Neural progenitor cell (in vitro differentiated cells): ENCODE measurements around the gene OPN5. TPM values are rescaled to one million over a fixed set of nuclear protein-coding genes. Genes with fewer than 3 reads are reported as not detected.

ENCODE experiments used
- DNase-seq: peaks from one replicate; pipeline ENCODE4 v3.0.0-alpha.2; 2016; ENCODE audit warnings: low spot score
- H2AFZ ChIP-seq: fragments of 200-600 bp; sonication (generic); replicated peaks from 2 replicates; pipeline ENCODE4 v1.6.1; 2016; ENCODE audit warnings: antibody characterized with exemption
- H3F3A ChIP-seq: fragments of 200-600 bp; sonication (generic); 2 replicates; pipeline ENCODE4 v1.6.1; 2016; ENCODE audit warnings: antibody characterized with exemption, low read depth
- H3K27ac ChIP-seq: fragments of 200-600 bp; sonication (generic); 2 replicates; pipeline ENCODE4 v1.5.1; 2016; ENCODE audit warnings: mild to moderate bottlenecking
- H3K27me3 ChIP-seq: fragments of 200-600 bp; sonication (generic); 2 replicates; pipeline ENCODE4 v1.6.1; 2016; ENCODE audit warnings: mild to moderate bottlenecking, moderate library complexity
- H3K36me3 ChIP-seq: fragments of 200-600 bp; sonication (generic); 2 replicates; pipeline ENCODE4 v1.5.1; 2016
- H3K4me1 ChIP-seq: fragments of 200-600 bp; sonication (generic); 2 replicates; pipeline ENCODE4 v1.6.1; 2016; ENCODE audit warnings: mixed run types
- H3K4me2 ChIP-seq: fragments of 200-600 bp; sonication (generic); 2 replicates; pipeline ENCODE4 v1.6.1; 2016
- H3K4me3 ChIP-seq: fragments of 200-600 bp; sonication (generic); 2 replicates; pipeline ENCODE4 v1.5.1; 2016
- H3K79me2 ChIP-seq: fragments of 200-600 bp; sonication (generic); 2 replicates; pipeline ENCODE4 v1.6.1; 2016; ENCODE audit warnings: low read depth
- H3K9ac ChIP-seq: fragments of 200-600 bp; sonication (generic); 2 replicates; pipeline ENCODE4 v1.6.1; 2016
- H3K9me3 ChIP-seq: fragments of 200-600 bp; sonication (generic); 2 replicates; pipeline ENCODE4 v1.5.1; 2016; ENCODE audit warnings: low read depth
- H4K20me1 ChIP-seq: fragments of 200-600 bp; sonication (generic); 2 replicates; pipeline ENCODE4 v1.6.1; 2016; ENCODE audit warnings: low read depth
- H3K27ac Mint-ChIP-seq: 3 replicates; pipeline ENCODE4 v1.8.0; 2021; ENCODE audit warnings: mixed read lengths
- H3K27me3 Mint-ChIP-seq: 2 replicates; pipeline ENCODE4 v1.8.0; 2022; ENCODE audit warnings: low read depth, mild to moderate bottlenecking, inconsistent platforms, moderate library complexity, mixed read lengths; ENCODE audit not compliant: insufficient read depth
- H3K36me3 Mint-ChIP-seq: 3 replicates; pipeline ENCODE4 v1.8.0; 2021; ENCODE audit warnings: mixed read lengths
- H3K4me1 Mint-ChIP-seq: 3 replicates; pipeline ENCODE4 v1.8.0; 2021; ENCODE audit warnings: mixed read lengths
- H3K4me3 Mint-ChIP-seq: 3 replicates; pipeline ENCODE4 v1.8.0; 2021; ENCODE audit warnings: mild to moderate bottlenecking, moderate library complexity, mixed read lengths
- H3K9me3 Mint-ChIP-seq: 3 replicates; pipeline ENCODE4 v1.8.0; 2020; ENCODE audit warnings: mixed read lengths
- CTCF ChIP-seq: fragments of 200-600 bp; sonication (generic); IDR thresholded peaks from 2 replicates; pipeline ENCODE4 v1.5.1; 2017; ENCODE audit warnings: antibody characterized with exemption, mild to moderate bottlenecking
- EZH2 ChIP-seq: fragments of 200-600 bp; sonication (generic); IDR thresholded peaks from 2 replicates; pipeline ENCODE4 v1.6.1; 2017; ENCODE audit warnings: antibody characterized with exemption, mild to moderate bottlenecking, moderate library complexity
- EZH2phosphoT487 ChIP-seq: fragments of 200-600 bp; sonication (generic); IDR thresholded peaks from 2 replicates; pipeline ENCODE4 v1.6.1; 2017; ENCODE audit warnings: antibody characterized with exemption
- total RNA-seq: library from RNA; depleted of rRNA; stranded (reverse); fragments of >200 nt; gene quantifications from 2 replicates; pipeline ENCODE4 v1.2.3, GENCODE V29; 2015; ENCODE audit warnings: low replicate concordance

Gene OPN5
- total RNA-seq, 1 donor from 2014 or later, result not detected

GRCh38 chr6:47822856-47823554 is 41.2 kb downstream of the OPN5 start:
- H3K9ac ChIP-seq, result no peak overlapping the region
- no peaks in the 10 kb centered on the region for H3K36me3 ChIP-seq
- TF ChIP-seq EZH2phosphoT487, result no peak
- no peak for TF ChIP-seq EZH2
- Mint-ChIP-seq H3K9me3 (peaks cover 2% of the 10 kb centered on the region), H3K27ac (no peak overlapping the region), H3K4me3 (no peak overlapping the region), H3K27me3 (no peaks in the 10 kb centered on the region), H3K36me3 (no peaks in the 10 kb centered on the region), H3K4me1 (no peaks in the 10 kb centered on the region)
- H3K79me2 ChIP-seq, result no peaks in the 10 kb centered on the region
- H3K4me2 ChIP-seq, result no peak overlapping the region
- no peaks in the 10 kb centered on the region for H4K20me1 ChIP-seq
- H3K4me1 ChIP-seq, result no peaks in the 10 kb centered on the region
- no peaks in the 10 kb centered on the region for H3K27me3 ChIP-seq
- no peak for DNase-seq
- H3K4me3 ChIP-seq, result no peak overlapping the region
- no peak overlapping the region for H3K27ac ChIP-seq
- H2AFZ ChIP-seq, result no peak overlapping the region
- H3F3A ChIP-seq, result no peaks in the 10 kb centered on the region
- no peaks in the 10 kb centered on the region for H3K9me3 ChIP-seq

- Mint-ChIP-seq H3K27me3 (no peaks in the 10 kb centered on the region), H3K27ac (no peak overlapping the region), H3K4me1 (no peaks in the 10 kb centered on the region), H3K9me3 (no peaks in the 10 kb centered on the region), H3K36me3 (no peaks in the 10 kb centered on the region), H3K4me3 (no peak overlapping the region)
- Histone ChIP-seq H3K4me2 (no peak overlapping the region), H3K9me3 (no peaks in the 10 kb centered on the region), H4K20me1 (no peaks in the 10 kb centered on the region), H3K4me3 (no peak overlapping the region), H3K9ac (no peak overlapping the region), H2AFZ (no peak overlapping the region), H3K4me1 (no peaks in the 10 kb centered on the region), H3K27ac (no peak overlapping the region), H3K36me3 (no peaks in the 10 kb centered on the region), H3K27me3 (no peaks in the 10 kb centered on the region), H3K79me2 (no peaks in the 10 kb centered on the region), H3F3A (no peaks in the 10 kb centered on the region)
- TF ChIP-seq EZH2phosphoT487, result no peak
- TF ChIP-seq CTCF, result no peak
- TF ChIP-seq EZH2, result no peak
- DNase-seq, result no peak
Measured at GRCh38 chr6:47832386-47833100, 50.7 kb downstream of the OPN5 start.

GRCh38 chr6:47834196-47834595 is 52.4 kb downstream of the OPN5 start:
- no peak for TF ChIP-seq EZH2
- no peak for TF ChIP-seq CTCF
- no peak for TF ChIP-seq EZH2phosphoT487
- Mint-ChIP-seq H3K27me3 (no peaks in the 10 kb centered on the region), H3K9me3 (peaks cover 3% of the 10 kb centered on the region), H3K4me1 (no peaks in the 10 kb centered on the region), H3K36me3 (no peaks in the 10 kb centered on the region), H3K27ac (no peak overlapping the region), H3K4me3 (no peak overlapping the region)
- H3K9ac ChIP-seq, result no peak overlapping the region
- H3K4me3 ChIP-seq, result no peak overlapping the region
- H4K20me1 ChIP-seq, result no peaks in the 10 kb centered on the region
- no peaks in the 10 kb centered on the region for H3K4me1 ChIP-seq
- H3F3A ChIP-seq, result no peaks in the 10 kb centered on the region
- DNase-seq, result no peak
- H3K27me3 ChIP-seq, result no peaks in the 10 kb centered on the region
- H3K27ac ChIP-seq, result no peak overlapping the region
- no peaks in the 10 kb centered on the region for H3K79me2 ChIP-seq
- no peak overlapping the region for H3K4me2 ChIP-seq
- H2AFZ ChIP-seq, result no peak overlapping the region
- no peaks in the 10 kb centered on the region for H3K9me3 ChIP-seq
- no peaks in the 10 kb centered on the region for H3K36me3 ChIP-seq

- Mint-ChIP-seq H3K4me1 (no peaks in the 10 kb centered on the region), H3K36me3 (no peaks in the 10 kb centered on the region), H3K27me3 (no peaks in the 10 kb centered on the region), H3K9me3 (peaks cover 3% of the 10 kb centered on the region), H3K27ac (no peak overlapping the region), H3K4me3 (no peak overlapping the region)
- H3K36me3 ChIP-seq, result no peaks in the 10 kb centered on the region
- no peaks in the 10 kb centered on the region for H3K4me1 ChIP-seq
- H3F3A ChIP-seq, result no peaks in the 10 kb centered on the region
- no peaks in the 10 kb centered on the region for H3K9me3 ChIP-seq
- H3K27me3 ChIP-seq, result no peaks in the 10 kb centered on the region
- no peak for DNase-seq
- no peak overlapping the region for H3K4me2 ChIP-seq
- no peaks in the 10 kb centered on the region for H4K20me1 ChIP-seq
- TF ChIP-seq CTCF (no peak), EZH2 (no peak), EZH2phosphoT487 (no peak)
- H3K4me3 ChIP-seq, result no peak overlapping the region
- H3K9ac ChIP-seq, result no peak overlapping the region
- H3K79me2 ChIP-seq, result no peaks in the 10 kb centered on the region
- no peak overlapping the region for H3K27ac ChIP-seq
- H2AFZ ChIP-seq, result no peak overlapping the region
Measured at GRCh38 chr6:47836046-47836445, 54.2 kb downstream of the OPN5 start.
